ENCODE data around the gene LURAP1L.

LURAP1L gene

GRCh38 chr9:12774861-12775678 lies at the start of gene LURAP1L:
LURAP1L (plus strand) TSS chr9:12775020; CDS start chr9:12775716, 696 bp downstream.
- DNase-seq (ENCODE audit: low read depth), result no peak

GRCh38 chr9:12726795-12727194 lies 48.0 kb upstream of the LURAP1L start:
- no peak for DNase-seq (ENCODE audit: low read depth)

- DNase-seq (ENCODE audit: low read depth), result no peak
Observed at GRCh38 chr9:12730198-12730597, 44.6 kb upstream of the LURAP1L start.

GRCh38 chr9:12730927-12731326 lies 43.9 kb upstream of the LURAP1L start:
- DNase-seq (ENCODE audit: low read depth), result no peak

- no peak for DNase-seq (ENCODE audit: low read depth)
Observed at GRCh38 chr9:12732971-12733370, 41.8 kb upstream of the LURAP1L start.

GRCh38 chr9:12735665-12736064 lies 39.2 kb upstream of the LURAP1L start:
- no peak for DNase-seq (ENCODE audit: low read depth)

- no peak for DNase-seq (ENCODE audit: low read depth)
Observed at GRCh38 chr9:12737871-12738270, 36.9 kb upstream of the LURAP1L start.

GRCh38 chr9:12739014-12739652 lies 35.7 kb upstream of the LURAP1L start:
- DNase-seq (ENCODE audit: low read depth), result no peak

GRCh38 chr9:12740845-12741244 lies 34.0 kb upstream of the LURAP1L start:
- no peak for DNase-seq (ENCODE audit: low read depth)

GRCh38 chr9:12748016-12748415 lies 26.8 kb upstream of the LURAP1L start:
- no peak for DNase-seq (ENCODE audit: low read depth)

GRCh38 chr9:12748954-12749353 lies 25.9 kb upstream of the LURAP1L start:
- DNase-seq (ENCODE audit: low read depth), result no peak

GRCh38 chr9:12753931-12754330 lies 20.9 kb upstream of the LURAP1L start:
- no peak for DNase-seq (ENCODE audit: low read depth)

- DNase-seq (ENCODE audit: low read depth), result no peak
Observed at GRCh38 chr9:12759761-12760160, 15.1 kb upstream of the LURAP1L start.

- DNase-seq (ENCODE audit: low read depth), result no peak
Observed at GRCh38 chr9:12760758-12761157, 14.1 kb upstream of the LURAP1L start.

GRCh38 chr9:12764150-12764549 lies 10.7 kb upstream of the LURAP1L start:
- no peak for DNase-seq (ENCODE audit: low read depth)

- no peak for DNase-seq (ENCODE audit: low read depth)
Observed at GRCh38 chr9:12765088-12765798, 9.6 kb upstream of the LURAP1L start.

GRCh38 chr9:12766357-12766756 lies 8.5 kb upstream of the LURAP1L start:
- DNase-seq (ENCODE audit: low read depth), result no peak

GRCh38 chr9:12770261-12770660 lies 4.6 kb upstream of the LURAP1L start:
- no peak for DNase-seq (ENCODE audit: low read depth)

- no peak for DNase-seq (ENCODE audit: low read depth)
Observed at GRCh38 chr9:12771891-12772290, 2.9 kb upstream of the LURAP1L start.

GRCh38 chr9:12773562-12773961 lies 1.3 kb upstream of the LURAP1L start:
- no peak for DNase-seq (ENCODE audit: low read depth)

GRCh38 chr9:12775679-12776512 lies 1.1 kb downstream of the LURAP1L start:
- DNase-seq (ENCODE audit: low read depth), result no peak

GRCh38 chr9:12776513-12777055 lies 1.8 kb downstream of the LURAP1L start:
- DNase-seq (ENCODE audit: low read depth), result no peak

All from activated gamma-delta T cell treated with anti-CD3 and anti-CD28 coated beads, Interleukin-2, amount 50 U/mL, for 16 hours (primary cell).